OCI-M2 (cell line): Measurements from ENCODE around the gene CNDP2.
"Not testable (repeated sequence)": the region's sequence is repeated elsewhere in the genome, so short reads cannot be mapped to it uniquely, and the experiment has no call there.

Experiments used
- DNase-seq: peaks from one replicate; lab custom pipeline; 2025; ENCODE audit not compliant: unreplicated experiment; lab: John Stamatoyannopoulos, UW

Gene CNDP2

DNA sequence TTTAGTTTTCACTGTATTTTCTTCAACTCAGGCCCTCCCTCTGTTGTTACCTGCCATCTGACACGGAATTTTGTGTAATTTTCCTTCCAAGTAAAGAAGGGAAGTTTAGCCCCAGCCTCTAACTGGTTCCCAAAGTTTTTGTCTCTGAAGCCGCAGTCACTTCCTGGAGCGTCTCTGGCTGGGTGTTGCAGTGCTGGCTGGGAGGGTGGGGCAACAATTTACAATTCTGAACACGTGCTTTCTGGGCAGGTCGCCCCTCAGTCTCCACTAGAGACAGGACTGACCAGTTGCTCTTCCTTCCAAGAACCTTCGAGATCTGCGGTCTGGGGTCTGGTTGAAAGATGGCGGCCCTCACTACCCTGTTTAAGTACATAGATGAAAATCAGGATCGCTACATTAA is 3.5 kb downstream of the CNDP2 start:
- DNase-seq, result no peak

DNA sequence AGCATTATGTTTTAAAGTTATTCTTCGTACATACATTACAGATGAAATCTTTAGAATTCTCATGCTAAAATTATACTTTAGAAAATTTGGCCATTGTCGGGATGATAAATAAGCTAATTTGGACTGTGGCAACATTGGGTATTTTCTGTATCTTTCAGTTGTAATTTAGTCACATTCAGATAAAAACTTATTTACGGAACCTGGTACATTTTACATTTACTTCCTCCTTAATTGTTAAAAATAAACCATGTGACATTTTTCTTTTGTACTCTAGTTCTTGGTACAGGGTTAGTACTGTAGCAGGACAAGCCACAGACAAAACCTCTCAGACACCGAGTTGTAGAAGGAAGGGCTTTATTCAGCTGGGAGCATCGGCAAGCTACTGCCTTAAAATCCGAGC is 4.2 kb downstream of the CNDP2 start:
- no peak for DNase-seq

DNA sequence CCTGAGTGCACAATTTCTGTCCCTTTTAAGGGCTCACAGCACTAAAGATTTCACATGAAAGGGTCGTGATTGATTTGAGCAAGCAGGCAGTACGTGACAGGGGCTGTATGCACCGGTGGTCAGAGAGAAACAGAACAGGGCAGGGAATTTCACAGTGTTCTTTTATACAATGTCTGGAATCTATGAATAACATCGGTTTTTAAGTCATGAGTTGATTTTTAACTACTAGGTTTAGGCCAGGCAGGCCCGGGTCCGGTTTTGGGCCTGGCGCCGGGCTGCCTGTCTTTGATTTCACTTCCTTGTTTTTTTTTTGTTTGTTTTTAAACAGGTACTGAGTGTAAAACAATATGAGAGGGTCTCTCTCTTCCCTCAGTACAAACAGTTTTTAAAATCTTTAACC is 4.6 kb downstream of the CNDP2 start:
- DNase-seq, result not testable (repeated sequence)

DNA sequence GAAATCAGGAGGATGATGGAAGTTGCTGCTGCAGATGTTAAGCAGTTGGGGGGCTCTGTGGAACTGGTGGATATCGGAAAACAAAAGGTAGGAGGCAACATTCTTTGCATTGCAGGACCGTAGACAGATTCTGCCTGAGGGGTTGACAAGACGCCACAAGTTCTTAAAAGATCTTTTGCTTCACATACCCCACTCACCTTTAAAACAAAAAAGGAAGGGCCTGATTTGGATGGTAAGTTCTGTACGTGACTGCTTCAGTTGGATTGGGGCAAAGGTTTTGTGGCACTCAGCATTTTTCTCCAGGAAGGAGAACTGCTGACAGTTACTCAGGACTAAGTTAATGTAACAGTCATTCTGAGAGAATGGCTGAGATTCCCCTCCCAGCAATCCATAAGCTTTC is 5.2 kb downstream of the CNDP2 start:
- no peak for DNase-seq

DNA sequence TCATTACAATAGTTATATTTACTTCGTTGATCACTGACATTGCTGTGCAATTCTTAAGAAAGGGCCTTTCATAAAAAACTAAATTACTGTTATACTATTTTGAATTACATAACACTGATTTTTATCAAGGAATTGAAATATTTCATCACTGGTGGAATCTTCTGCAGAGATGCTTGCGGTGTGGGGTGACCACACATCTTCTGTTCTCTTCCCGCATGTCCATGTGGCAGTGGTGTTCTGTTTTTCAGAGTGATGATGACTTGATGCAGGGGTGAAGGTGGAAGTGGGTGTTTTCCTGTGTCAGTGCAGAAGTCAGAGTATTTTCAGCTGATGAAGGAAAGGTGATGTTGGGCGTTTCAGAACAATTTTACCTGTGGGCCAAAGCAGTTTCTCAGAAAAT is 7.0 kb downstream of the CNDP2 start:
- no peak for DNase-seq

DNA sequence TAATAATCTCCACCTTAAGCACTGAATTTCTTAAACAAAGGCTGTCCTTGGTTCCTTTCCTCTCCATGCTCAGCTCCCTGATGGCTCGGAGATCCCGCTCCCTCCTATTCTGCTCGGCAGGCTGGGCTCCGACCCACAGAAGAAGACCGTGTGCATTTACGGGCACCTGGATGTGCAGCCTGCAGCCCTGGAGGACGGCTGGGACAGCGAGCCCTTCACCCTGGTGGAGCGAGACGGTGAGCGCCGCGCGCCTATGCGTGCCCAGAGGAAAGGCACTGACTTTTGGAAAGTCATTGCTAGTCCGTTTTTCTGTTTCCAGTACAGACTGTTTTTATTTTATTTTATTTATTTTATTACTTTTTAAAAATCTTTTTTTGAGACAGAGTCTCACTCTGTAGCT is 9.6 kb downstream of the CNDP2 start:
- DNase-seq, result no peak

DNA sequence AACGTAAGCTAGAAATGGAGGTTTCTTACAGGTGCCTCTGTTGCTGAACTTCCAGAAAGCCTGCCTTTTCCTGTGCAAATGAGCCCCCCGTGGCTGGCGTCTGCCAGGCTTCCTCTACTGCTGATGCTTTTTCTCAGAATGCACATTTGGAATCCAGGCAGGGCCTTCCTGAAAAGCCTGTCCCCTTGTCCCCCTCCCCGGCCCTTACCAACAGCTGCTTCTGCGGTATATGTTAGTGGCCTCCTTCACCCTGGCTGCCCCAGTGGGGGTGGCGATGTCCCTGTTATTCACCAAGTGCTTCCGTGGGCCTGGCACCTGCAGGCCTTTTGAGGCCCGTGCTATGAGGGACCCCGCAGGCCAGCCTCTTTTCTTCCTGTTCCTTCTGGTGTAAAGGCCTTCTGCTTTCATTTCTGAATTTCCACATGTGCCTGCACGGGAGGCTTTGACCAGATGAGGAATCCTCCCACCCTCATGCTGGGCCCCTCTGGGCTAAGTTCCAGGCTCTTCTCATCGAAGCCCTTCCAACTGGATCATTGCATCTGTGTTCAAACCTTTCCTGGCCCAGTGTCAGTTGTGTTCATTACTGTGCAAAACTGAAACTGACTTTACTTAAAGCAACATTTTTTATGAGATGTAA is 10.4 kb downstream of the CNDP2 start:
- no peak for DNase-seq

DNA sequence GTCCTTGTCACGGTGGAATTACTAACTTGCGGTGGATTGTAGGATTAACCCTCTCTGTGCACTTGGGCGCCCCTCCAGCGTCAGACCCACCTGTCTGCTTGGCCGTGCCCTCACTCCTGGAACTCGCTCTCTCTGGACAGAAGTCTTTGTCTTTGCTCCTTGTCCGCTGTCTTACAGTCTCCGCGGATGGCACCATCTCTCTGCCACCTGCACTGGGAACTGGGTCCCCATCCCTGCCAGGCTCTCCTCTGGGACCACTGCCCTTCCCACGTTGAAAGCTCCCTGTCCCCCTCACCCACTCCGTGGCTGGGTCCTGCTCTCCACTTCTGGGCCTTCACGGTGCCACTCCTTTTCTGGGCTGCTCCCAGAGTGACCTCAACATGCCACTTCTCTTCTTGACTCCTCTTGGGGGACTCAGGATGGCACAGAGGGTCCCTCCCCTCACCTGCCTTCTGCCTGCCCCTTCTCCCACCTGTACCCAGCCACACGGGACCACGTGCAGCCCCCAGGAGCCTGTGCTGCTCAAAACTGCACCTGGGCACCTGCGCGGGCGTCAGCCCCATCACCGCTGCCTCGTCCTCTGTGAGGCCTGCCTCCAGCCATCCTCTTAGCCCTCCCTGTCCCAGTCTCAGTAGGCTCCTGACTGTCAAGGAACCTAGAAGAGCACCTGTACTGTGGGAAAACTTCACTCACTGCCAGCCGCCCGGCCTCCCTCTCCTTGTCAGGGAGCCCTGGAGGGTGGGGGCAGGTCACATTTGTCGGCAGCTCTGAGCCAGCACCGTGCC is 11.1 kb downstream of the CNDP2 start:
- no peak for DNase-seq

DNA sequence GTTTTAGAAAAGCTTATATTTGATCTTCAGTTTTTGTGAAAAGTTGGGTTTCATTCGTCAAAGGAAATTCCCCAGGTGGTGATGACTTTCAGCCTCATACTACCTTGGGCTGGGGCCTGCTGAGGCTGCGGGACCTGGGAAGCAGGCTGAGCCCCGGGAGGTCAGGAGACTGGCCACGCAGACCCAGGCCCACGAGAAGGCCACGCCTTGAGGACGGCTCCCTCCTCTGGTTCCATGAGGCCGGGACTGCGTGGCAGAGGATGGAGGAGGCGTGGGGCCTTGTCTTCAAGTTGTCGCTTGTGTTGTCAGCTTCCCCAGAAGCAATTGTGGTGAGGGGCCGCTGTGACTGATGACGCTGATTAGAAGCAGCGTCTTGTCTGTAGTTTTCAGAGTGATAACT is 11.8 kb downstream of the CNDP2 start:
- DNase-seq, result no peak

DNA sequence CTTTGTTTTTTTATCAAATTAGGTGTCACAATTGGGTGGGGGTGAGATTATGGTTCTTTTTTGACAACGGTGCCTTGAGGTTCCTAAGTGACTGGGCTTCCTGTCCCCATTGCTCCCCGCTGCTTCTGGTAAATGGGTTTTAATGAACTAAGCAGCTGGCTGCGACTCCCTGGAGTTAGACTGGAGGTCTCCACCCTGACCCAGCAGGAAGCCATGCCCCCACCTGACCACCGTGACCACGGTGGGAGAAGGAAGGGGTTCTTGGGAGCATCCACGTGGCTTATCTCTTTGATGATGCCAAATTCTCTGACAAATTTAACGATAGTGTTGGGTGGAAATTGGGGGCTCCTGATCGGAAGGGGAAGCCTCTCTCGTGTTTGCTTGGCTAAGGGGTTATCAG is 12.2 kb downstream of the CNDP2 start:
- DNase-seq, result no peak

DNA sequence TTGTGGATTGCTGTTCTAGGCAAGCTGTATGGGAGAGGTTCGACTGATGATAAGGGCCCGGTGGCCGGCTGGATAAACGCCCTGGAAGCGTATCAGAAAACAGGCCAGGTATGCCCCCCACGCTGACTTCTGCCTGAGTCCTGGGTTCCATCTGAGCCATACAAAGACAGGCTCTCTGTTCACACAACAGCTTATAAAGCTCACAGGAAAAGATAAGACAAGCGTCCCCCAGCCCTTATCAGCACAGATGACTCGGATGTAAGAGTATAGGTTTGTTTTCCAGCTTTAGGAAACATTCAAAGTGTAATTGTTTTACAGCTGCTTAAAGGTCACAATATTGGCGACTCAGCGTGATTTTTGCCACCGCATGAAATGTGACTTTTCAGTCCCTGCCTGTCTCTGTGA is 12.7 kb downstream of the CNDP2 start:
- DNase-seq, result no peak

DNA sequence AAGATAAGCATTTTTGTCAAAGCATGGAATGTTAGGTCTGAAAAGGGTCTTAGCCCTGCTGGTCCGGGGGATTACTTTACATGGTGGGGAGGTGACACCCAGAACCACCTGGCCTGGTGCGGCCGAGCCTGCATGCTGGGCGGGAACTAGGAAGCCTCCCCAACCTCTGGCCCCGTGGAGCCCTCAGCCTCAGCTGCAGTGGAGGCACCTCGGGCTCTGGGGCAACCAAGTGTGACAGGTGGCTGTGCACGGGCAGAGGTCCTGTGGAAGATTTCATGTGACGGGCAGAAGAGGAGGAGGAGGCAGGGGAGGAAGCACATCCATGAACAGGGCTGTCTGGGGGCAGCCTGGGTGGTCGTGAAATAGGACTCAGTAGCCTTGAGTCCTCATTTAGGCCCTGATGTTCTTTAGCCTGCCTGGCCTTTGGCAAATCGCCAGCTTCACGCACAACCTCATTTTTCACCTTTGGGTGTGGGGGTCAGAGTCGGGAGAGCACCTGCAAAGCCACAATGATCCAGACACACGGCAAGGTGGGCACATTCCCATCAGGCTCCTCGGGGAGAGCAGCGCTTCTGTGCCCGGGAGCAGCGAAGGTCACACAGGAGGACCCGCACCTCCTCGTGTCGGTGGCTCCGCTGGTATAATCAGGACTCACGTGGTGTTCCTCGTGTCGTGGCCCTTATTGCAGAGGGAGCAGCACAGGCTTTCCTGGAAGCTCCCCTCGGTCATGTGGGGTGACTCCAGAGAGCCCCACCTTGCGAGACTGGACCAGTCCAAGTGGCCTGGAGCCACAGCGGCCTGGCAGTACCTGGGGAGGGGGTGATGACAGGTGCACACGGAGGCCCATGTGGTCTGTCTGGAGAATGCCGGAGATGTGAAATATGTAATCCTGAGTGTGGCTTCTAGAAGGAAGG is 13.9 kb downstream of the CNDP2 start:
- DNase-seq, result no peak

DNA sequence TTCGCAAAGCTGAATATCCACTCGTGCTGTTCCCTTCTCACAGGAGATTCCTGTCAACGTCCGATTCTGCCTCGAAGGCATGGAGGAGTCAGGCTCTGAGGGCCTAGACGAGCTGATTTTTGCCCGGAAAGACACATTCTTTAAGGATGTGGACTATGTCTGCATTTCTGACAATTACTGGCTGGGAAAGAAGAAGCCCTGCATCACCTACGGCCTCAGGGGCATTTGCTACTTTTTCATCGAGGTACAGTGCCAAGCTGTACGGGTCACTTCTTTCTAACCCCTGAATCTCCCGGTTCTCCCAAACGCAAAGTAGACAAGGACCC is 14.6 kb downstream of the CNDP2 start:
- no peak for DNase-seq

DNA sequence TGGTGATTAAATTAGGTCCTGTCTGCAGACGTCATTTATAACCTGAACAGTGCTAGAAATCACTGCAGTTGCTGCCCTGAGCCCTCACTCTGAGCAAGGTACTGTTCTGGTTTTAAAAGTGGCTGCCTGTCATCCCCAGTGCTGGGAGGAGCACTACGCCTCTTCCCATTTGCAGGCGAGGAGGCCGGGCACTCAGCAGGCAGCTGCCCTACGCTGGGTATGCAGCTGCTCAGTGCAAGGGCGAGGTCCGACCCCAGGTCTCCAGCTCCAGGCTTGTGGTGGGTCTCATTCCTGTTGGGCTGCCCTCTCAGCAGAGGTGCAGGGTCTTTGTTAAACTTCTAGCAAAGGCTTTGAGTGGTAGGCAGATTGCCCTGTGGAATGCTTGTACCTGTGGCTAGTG is 15.7 kb downstream of the CNDP2 start:
- DNase-seq, result no peak

DNA sequence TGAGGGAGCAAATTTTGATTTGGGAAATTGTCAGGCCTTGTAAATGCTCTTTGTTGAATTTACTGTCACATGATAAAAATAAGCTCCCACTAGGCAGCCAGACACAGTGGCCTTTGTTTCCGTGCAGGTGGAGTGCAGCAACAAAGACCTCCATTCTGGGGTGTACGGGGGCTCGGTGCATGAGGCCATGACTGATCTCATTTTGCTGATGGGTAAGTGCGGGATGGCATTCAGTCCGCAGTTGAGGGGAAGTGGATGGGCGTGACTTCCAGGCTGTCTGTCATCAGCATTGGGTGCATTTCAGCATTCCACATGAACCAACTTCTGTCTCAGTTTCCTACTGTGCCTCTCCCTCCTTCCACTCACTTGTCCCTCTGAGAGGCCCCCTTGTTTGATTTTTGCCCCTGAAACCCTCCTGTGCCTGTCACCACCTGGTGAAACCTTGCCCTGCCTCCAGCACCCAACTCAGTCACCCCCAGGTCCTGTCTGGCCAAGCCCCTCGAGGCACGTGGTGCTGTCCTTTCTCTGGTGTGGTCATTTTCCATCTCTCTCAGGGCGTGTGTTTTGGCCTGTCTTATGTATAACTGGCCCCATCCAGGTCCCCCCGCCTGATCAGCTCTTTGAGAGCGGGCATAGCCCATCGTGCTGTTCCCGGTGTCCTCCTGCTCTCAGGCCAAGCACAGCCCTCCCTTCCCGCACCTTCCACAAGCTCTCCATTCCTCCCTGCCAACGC is 16.3 kb downstream of the CNDP2 start:
- DNase-seq, result no peak

DNA sequence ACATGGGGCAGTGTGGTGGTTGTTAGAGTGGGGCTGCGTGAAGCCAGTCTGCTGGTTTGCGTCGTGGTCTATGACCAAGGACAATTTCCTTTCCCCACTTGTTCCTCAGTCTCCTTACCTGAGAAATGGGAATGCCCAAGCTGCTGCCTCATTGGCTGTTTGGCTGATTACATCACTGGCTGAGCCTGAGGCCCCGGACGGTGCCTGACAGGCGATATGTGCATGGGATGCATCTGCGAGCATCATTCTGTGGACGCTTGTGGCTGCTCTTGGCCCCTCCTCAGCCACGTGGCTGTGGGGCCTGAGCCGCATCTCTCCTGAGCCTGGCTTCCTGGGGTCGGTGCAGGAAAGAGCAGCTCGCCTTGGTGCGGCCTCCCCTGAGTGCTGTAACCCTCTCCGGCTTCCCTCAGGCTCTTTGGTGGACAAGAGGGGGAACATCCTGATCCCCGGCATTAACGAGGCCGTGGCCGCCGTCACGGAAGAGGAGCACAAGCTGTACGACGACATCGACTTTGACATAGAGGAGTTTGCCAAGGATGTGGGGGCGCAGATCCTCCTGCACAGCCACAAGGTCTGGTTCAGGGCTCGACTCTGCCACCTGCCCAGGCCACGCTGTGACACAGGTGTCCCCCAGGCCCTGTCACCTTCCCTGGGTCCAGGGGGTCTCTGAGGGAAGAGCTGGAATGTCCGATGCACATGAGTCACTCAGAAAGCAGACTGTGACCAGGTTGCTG is 17.2 kb downstream of the CNDP2 start:
- DNase-seq, result no peak

DNA sequence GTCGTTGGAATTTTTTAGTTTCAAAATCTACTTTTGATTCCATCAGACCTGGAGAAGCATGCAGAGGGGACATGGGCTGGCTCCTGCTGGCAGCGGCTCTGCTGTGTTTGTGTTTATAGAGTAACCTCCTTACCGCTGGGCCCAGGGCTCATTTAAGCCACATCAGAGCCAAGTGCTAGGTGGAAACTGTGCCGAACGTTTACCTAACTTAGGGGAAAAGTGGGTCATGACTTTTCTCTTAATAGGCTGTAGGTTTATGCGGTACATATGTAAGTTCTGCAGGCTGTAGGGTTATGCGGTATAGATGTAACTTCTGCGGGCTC is 17.7 kb downstream of the CNDP2 start:
- no peak for DNase-seq

DNA sequence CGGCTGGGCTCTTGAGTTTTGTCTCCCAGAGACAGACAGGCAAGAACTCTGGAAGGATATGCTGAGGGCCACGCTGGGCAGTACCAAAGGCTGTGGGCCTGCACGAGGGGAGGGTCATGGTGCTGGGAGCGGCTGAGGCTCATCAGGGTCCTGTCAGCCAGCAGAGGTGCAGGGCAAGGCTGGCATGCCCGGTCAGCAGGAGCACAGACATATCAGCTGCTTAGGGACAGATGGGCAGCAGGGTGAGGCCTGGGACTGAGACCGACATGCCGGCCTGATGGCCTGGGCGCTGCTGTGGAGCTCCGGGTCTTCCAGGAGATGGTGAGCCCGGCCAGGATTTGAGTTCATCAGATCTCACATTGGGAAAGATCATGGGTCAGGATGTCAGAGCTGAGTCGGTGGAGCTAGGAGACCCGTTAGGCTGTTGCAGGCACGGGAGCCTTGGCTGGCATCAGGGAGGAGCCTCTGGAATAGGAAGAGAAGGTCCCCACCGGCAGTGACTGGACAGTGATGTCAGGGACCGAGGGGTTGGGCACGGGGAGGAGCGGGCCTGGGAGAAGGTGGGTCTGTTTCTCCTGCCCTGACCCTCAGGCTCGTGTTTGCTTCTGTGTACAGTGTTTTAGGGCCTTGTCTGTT is 18.8 kb downstream of the CNDP2 start:
- DNase-seq, result no peak

DNA sequence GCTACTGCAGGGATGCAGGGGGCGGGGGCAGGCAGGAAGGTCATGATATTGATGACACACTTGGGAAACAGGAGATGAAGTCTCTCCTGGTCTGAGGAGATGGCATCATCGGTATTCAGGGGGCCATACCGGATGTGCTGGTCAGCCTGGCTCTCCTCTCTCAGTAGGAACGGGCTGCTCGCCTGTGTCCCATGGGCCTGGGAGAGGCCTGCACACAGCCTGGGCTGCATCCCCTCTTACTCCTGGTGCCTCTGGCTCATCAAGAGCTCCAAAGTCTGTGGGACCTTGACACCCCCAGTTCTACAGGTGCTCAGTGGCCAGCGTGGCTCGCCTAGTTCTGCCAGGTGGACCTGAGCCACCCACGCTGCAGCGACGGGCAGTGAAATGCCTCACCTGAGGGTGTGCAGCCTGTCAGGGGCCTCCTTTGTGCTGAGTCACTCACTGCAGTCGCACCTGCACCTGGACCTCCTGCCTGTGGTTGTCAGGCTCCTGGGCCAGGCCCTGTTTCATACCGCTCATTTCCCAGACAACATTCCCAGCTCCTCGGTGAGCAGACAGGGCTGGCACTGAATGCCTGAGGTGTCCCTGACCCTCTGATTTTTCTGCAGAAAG is 19.6 kb downstream of the CNDP2 start:
- no peak for DNase-seq
